A673 (cell line): Measurements from ENCODE around the gene GNRH2.

Experiments
- CTCF ChIP-seq: fragments of 300-800, 200-600 bp; sonication (generic); conservative IDR thresholded peaks from 2 replicates; pipeline ENCODE4 v1.5.1; 2017; ENCODE audit warnings: low read depth, mild to moderate bottlenecking, antibody characterized with exemption, low read length, moderate library complexity, mixed read lengths
- EZH2 ChIP-seq: fragments of 200-600 bp; sonication (generic); IDR thresholded peaks from 2 replicates; pipeline ENCODE4 v1.6.1; 2017; ENCODE audit warnings: borderline replicate concordance, low read depth, mild to moderate bottlenecking, mixed read lengths, antibody characterized with exemption, low read length; ENCODE audit not compliant: poor library complexity, severe bottlenecking

- TF ChIP-seq CTCF (0 out of 2 replicates have a peak, but pooled peaks have one; percentile 13), EZH2 (no peak)
These were observed 25.8 kb downstream of the GNRH2 start for GRCh38 chr20:3068986-3069900.
